ENCODE results near the gene THADA.
"Not testable (repeated sequence)": the region's sequence is repeated elsewhere in the genome, so short reads cannot be mapped to it uniquely, and the experiment has no call there.

THADA gene

DNA sequence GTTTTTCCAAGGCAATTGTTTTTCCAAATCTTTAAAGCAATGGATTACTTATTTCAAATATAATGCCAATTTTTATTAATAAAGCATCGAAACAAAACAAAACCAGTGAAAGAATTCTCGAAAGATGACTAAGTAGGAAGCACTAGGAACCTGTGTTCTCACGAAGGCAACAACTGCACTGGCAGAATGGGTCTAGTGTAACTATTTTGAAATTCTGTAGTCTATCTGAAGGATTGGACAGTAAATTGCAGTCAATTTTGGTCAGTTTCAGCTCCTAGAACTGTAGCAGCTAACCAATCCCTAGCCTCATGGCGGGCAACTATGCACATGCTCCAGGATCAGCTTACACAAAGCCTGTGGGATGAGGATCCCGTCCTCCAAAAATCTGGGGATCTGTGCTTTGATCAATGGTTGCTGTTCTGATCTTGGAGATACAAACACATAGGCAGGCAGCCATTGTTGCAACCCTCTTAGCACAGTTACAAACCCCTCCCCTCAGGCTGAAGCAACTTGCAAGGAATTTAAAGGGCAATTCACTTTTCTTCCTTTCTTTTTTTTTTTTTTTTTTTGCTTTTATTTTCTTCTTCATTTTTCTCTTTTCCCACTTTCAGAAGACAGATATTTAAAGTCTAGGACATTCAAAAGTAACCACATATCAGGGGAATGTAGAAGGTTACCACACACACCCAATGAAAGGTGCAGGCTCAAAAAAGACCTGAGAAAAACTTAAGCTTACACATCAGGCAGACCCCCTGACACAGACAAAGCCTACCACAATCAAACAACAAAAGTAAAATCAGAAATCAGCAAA lies 147.6 kb downstream of the THADA start:
- in situ Hi-C loops (cut with MboI; ENCODE audit: low sequenced_read_pairs) = no loop called here

DNA sequence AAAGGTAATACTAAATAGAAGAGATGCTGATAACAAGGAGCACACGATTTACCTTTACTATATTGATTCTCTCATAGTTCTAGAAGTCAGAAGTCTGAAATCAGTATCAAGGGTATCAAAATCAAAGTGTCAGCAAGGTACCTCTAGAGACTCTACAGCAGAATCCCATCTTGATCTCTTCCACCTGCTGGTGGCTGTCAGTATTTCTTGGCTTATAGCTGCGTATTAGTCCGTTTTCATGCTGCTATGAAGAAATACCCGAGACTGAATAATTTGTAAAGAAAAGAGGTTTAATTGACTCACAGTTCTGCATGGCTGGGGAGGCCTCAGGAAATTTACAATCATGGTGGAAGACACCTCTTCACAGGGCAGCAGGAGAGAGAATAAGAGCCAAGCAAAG lies 149.1 kb downstream of the THADA start:
- in situ Hi-C loops (cut with MboI; ENCODE audit: low sequenced_read_pairs) = not testable (repeated sequence)

DNA sequence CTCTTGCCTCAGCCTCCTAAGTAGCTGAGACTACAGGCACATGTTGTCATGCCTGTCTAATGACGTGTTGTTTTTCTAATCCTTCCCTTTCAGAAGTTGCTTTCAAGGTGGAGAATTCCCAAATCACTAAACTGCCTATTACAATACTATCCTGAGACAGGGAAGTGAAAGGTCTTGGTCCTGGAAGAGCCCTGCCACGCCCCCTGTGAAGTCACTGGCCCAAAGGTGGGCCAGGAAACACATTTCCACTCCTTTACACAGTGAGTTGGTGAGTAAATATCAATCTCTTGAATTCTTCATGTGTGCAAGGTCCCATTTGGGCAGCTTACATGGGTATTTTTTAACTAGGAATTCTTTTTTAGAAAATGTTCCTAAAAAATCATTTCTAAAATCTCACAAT lies 150.1 kb downstream of the THADA start:
- in situ Hi-C loops (cut with MboI; ENCODE audit: low sequenced_read_pairs) = no loop called here

DNA sequence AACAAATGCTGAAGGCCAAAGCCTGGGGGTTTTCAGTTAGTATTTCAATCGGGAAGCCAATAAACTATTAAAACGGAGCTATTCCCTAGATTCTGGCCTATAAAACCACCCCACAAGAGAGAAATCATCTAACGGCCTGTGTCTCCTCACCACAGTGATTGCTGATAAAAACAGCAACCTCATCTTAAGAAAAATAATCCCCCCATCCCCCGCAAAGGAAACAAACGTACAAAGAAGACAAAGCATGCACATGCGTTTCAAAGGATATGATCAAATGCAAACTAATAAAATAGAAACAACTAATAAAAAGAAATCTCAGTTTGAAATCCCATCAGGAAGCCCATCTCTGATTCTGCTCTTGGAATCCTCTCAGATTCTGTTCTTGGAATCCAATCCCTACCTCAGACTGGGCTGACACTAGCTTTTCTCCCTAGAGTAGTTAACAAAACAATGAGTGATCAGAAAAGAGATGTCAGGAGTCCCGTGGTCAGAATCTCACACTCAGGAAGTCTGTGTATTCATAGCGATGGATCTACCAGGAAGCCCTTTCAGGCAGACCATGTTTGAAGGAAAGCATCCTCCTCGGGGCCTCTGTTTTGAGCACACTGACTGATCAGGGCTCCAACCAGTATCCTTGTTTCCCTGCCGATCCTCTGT lies 150.7 kb downstream of the THADA start:
- in situ Hi-C loops (cut with MboI; ENCODE audit: low sequenced_read_pairs) = no loop called here

DNA sequence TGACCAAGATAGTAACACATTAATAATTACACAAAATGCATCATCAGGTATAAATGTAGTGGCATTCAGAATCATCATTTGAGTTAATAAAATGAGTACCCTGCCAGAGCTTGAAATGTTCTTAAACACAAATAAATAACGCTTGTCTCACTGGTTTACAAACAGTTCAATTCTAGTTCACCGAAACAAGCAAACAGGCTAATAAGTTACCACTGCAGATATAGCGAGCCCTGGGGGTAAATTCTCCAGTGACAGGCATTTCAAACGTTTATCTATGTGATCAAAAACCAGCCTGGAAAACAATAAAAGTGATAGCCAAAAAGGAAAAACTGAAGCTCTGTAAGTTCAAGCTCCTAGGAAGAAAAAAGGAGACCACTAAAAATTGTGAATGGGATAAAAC lies 152.6 kb downstream of the THADA start:
- in situ Hi-C loops (cut with MboI; ENCODE audit: low sequenced_read_pairs) = no loop called here

DNA sequence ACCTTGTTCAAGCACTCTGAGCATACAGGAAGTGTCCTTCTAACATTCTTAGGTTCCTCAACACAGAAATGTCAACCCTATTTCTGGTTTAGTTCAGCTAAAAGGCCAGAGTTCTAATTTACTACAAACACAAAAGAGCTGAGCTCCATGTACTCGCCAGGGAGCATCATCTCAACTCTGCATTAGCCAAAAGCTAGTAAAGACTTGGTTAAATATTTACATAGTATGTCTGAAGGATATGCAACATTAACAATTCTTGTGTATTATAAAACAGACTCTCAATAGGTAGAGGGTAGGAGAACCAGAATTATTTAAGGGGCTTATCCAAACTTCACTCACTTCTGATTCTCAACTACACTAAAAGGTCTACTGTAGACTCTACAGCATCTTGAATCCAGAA lies 154.6 kb downstream of the THADA start:
- in situ Hi-C loops (cut with MboI; ENCODE audit: low sequenced_read_pairs) = no loop called here

DNA sequence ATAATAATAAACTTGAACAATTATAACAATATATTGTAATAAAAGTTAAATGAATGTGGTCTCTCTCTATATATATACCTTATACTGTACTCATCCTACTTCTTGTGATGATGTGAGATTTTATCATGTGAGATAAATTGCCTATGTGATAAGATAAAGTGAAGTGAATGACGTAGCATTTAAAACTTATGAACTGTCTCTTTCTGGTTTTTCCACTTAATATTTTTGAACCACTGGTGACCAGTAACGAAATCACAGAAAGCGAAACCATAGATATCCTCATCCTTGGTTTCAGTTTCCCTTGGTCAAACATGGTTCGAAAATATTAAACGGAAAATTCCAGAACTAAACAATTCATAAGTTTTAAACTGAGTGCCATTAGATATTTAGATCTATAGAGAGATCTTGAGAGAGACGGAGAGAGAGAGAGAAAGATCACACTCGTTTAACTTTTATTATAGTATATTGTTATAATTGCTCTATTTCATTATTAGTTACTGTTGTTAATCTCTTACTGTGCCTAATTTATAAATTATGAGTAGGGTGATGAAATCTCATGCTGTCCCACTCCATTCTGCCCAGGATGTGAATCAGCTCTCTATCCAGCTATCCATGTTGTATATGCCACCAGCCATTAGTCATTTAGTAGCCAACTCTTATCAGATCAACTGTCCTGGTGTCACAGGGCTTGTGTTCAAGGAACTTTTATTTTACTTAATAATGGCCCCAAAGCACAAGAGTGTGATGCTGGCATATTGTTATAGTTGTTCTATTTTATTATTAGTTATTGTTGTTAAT lies 156.8 kb downstream of the THADA start:
- in situ Hi-C loops (cut with MboI; ENCODE audit: low sequenced_read_pairs) = no loop called here

DNA sequence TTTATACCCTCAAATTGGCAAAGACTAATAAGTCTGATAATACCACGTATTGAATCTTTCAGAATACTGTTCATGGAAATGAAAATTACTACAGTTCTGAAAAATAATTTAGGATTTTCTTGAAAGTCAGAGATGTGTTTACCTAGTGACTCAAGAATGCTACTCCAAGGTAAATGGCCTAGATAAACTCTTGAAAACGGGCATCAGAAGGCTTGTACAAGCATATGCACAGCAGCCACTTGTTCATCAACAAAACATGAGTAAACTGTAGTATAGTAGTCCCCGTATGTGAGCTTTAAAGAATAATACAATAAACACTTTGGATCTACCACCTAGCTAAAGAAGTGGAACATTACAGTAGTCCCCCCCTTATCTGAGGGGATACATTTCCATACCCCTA lies 157.5 kb downstream of the THADA start:
- in situ Hi-C loops (cut with MboI; ENCODE audit: low sequenced_read_pairs) = no loop called here

DNA sequence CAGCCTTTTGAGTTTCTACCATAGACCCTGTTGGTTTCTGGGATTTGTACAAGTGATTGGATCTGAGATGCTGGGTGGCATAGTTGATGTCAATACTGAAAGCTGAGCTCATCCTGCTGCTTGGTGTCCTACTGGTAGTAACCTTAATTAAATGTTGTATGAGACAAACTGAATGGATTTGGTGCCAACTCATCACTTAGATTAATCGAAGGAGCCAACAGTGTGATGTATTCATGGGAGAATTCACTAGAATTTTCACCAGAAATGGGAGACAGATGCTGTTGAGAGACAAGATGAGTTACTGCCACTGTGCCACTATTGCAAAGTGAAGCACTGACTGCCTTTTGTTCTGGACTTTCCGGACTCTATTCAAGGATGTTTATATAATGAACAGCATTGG lies 158.5 kb downstream of the THADA start:
- in situ Hi-C loops (cut with MboI; ENCODE audit: low sequenced_read_pairs) = no loop called here

DNA sequence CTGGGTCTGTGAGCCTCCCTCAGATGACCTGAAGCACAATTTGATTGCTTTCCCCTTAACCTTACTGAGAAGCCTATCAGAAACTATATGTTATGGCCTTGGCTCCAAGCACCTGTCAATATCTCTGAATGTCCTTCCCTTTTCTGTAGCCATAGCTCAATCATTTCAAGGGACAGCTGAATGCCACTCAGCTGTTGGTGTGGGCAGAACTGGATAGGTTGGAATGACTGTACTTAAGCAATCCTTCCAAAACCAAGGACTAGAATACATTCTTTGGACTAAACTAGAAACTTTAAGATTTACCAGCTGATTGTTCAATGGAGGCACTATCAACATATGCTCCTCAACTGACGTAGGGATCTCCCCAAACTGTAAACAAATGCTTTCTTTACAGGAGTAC lies 159.4 kb downstream of the THADA start:
- in situ Hi-C loops (cut with MboI; ENCODE audit: low sequenced_read_pairs) = no loop called here

DNA sequence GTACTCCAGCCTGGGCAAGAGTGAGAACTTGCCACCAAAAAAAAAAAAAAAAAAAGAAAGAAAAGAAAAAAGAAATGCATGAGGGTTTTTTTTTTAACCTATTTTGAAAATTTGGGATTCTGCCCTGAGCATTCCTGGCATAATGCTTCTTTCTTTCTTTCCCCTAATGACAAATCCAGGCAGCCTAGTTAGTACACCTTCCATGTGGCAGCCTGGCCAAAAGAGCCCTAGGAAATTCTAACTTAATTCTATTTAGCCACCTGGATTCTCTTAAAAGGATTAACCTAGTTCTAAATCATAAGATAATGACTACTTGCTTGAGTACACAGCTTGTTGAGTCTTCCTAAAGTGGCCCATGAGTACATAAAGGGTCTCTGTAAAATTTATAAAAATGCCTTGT lies 160.1 kb downstream of the THADA start:
- in situ Hi-C loops (cut with MboI; ENCODE audit: low sequenced_read_pairs) = no loop called here

DNA sequence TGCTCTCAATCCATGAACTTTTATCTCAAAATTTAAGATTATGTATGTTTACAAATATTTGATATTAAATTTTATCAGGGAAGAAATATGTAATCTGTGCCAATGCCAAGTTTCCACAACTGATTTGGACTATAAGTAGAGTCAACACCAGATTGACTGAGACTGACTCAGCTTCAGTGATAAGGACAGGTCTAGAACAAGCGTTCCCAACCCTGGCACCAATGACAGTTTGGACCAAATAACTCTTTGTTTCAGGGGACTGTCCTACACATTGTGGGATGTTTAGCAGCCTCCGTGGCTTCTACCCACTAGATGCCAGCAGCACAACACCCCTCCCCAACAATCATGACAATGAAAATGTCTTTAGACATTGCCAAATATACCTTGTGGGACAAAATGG lies 165.3 kb downstream of the THADA start:
- in situ Hi-C loops (cut with MboI; ENCODE audit: low sequenced_read_pairs) = no loop called here

DNA sequence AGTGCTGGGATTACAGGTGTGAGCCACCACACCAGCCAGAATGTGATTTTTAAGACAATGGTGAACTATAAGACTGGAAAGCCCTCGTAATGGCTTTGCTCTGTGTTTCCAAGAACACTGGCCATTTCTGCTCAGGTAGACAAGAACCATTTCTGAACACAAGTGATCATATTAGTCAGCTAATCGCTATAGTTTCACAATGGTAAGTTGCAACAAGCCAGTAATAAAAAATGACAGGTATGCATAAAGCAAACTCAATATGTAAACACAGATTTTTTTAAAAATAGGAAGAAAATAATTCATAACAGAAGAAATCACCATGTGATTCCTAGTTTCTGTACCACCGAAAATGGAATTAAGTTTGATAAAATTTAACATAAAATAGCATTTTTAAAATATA lies 166.5 kb downstream of the THADA start:
- in situ Hi-C loops (cut with MboI; ENCODE audit: low sequenced_read_pairs) = no loop called here

DNA sequence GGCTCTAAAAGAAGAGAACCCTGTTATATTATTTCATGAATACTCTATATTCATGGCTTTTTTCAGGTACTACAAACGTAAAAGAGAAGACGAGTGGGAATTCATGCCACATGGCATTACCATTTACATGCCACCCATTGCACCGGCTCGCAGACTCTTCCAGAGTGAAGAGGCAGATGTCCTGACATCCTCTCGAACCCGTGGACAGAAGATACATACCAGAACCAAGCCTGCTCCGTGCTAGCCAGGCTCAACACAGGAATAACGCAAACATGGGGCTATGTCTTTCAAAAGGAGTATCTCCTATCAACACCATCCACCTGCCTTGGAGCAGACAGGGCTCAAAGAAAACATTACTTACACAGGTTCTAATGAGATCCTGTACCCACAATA lies 168.8 kb downstream of the THADA start:
- in situ Hi-C loops (cut with MboI; ENCODE audit: low sequenced_read_pairs) = no loop called here

DNA sequence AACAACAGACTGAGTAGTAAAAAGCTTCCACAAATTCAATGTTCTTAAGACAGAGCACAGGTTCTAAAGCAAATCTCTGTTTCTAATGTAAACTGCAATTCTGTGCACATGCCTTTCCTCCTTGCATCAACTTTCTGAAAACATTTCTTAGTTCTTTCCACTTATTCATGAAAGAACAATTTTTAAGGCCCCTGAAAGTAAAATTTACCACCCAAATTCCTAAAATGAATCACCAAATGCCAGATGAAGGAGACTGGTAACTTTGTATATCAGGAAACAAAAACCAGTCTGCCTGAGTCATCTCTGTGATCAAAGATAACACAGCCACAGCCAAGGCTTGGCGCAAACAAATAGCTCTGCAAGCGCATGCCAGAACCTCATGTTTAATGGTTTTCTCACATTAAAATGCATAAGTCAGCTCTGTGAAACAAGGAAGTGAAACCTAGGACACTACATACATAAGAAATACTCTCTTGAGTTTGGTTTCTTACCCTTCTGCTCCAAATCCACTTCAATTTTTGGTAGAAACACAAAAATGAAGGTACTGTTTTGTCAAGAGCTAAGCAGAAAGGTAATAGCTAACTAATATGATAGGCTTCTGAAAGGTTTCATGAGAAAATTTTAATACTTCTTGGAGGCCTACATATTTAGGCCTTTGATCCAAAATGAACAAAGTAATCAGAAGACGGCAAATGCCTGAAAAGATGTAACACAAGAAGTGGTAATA lies 169.4 kb downstream of the THADA start:
- in situ Hi-C loops (cut with MboI; ENCODE audit: low sequenced_read_pairs) = no loop called here

DNA sequence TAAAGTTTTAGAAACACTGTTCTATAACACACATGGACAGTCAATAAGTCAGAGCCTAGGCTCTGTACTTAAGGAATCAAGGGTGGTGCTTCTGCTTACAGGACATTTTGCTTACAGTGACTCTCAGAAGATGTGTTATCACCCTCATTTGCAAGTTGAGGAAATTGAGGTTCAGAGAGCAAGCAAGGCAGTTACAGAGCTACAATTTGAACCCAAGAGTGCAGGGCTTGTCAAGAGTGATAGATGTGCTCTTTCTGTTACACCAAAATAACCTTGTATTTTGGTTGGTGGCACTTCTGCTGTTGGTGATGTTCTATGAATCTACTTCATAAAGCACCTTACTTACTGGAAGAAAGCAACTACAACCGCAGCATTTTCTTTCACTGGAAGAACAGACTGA lies 170.2 kb downstream of the THADA start:
- in situ Hi-C loops (cut with MboI; ENCODE audit: low sequenced_read_pairs) = no loop called here

DNA sequence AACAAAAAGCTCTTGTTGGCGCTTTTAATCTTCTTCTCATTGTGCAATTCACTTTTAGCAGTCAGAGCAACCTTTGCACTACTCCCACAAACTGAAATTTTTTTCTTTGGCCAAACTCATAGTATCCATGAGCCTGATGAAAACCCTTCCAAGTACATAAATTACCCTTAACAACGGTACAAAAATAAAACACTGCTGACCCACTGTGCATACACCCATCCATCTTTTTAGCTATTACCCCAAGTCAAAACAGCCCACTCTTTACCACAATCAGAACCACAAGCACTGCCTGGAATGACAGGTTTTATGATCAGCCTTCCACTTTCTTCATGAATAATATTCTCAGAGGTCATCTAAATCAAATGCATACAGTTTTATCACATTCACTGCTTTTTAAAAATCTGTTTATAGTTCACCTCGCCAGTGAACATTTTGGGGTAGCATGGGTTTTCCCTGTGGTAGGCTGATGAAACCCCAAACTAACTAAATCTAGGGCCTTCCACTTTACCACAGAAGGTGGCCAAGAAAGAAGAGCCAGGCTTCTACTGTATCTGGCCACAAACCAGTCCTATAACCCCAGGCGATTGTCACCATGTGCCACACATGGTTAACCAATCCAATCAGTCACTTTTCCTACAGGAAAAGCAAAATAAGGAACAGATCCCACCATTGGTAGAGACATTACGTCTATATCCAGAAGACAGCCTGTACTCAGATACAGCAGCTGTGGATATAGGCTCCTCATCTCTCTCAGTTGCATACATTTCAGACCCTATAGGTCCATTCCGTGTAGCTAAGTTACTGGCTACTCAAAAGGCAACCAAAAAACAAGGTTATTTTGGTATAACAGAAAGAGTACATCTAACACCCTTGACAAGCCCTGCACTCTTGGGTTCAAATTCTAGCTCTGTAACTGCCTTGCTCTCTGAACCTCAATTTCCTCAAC lies 171.3 kb downstream of the THADA start:
- in situ Hi-C loops (cut with MboI; ENCODE audit: low sequenced_read_pairs) = no loop called here

DNA sequence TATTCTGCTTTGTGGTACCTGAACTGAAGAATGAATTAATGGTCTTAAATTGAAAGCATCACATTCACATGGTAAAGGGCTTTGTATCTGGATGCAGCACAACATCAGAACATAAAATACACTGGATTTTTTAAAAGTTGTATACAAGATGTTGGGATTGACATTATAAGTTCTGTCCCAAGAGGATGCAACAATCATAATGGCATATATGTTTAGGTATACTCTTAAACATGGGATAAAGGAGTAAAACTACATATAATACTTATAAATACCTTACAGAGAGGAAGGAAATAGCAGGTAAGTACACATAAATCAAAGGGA lies 171.9 kb downstream of the THADA start:
- in situ Hi-C loops (cut with MboI; ENCODE audit: low sequenced_read_pairs) = no loop called here

DNA sequence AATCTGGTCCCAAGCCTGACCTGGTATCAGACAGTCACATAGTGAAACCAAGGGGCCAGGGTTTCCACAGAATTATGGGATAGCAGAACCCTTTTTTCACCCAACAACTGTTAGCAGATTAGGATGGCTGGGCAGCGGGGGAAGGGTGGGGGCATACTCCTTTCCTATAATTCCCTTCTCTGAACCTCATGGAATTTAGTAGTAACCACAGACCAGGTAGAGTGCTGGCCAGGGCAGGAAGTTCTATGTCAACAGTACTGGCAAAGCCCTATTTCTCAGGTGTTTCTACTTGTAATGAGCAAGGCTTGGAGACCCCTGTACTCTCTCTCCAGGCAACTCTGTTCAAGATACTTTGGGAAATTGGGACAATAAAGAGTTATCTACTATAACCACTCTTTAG lies 174.6 kb downstream of the THADA start:
- in situ Hi-C loops (cut with MboI; ENCODE audit: low sequenced_read_pairs) = no loop called here

DNA sequence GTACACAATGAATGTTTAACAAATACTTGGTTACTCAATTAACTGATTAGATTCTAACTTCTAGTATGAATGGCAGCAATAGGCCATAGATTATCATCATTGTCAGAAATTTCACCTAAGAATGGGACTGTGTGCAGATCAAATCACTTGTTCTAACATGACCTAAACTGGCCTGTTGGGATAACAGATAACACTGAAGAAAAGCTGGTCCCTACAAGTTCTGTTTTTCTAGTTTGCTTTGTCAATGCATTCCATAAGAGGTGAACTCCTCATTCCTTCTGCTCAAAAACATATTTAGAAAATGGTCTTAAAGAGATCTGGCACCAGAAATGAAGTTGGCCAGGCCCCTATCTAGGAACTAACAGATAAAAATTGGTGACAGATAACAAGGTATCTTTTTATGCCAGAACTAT lies 175.4 kb downstream of the THADA start:
- in situ Hi-C loops (cut with MboI; ENCODE audit: low sequenced_read_pairs) = no loop called here
